Astrocyte (in vitro differentiated cells and primary cell): ENCODE measurements around the gene ZNF462. TPM values are rescaled to one million over a fixed set of nuclear protein-coding genes. Genes with fewer than 3 reads are reported as not detected.
A peak's percentile ranks its signal among the peaks of the same experiment; 100 is the strongest.
"Not testable (repeated sequence)": the region's sequence is repeated elsewhere in the genome, so short reads cannot be mapped to it uniquely, and the experiment has no call there.

Experiments
- DNase-seq: peaks from one replicate; pipeline ENCODE4 v3.0.0-alpha.2; 2010; ENCODE audit warnings: low read depth
- FAIRE-seq: peaks from 2 replicates; lab custom pipeline; 2011; peaks lifted over from hg19 to GRCh38; lab: Jason Lieb, UNC
- H2AFZ ChIP-seq: 2 replicates; pipeline ENCODE4 v1.6.0; 2012; ENCODE audit warnings: low read depth, low read length, inconsistent platforms
- H3K27ac ChIP-seq: 2 replicates; pipeline ENCODE4 v1.5.1; 2011; ENCODE audit warnings: low read depth, low read length, inconsistent platforms
- H3K27me3 ChIP-seq: 2 replicates; pipeline ENCODE4 v1.6.0; 2011; ENCODE audit warnings: low read length, inconsistent platforms; ENCODE audit not compliant: insufficient read depth
- H3K36me3 ChIP-seq: 2 replicates; pipeline ENCODE4 v1.5.1; 2011; ENCODE audit warnings: low read length, inconsistent platforms; ENCODE audit not compliant: insufficient read depth
- H3K4me1 ChIP-seq: 2 replicates; pipeline ENCODE4 v1.5.1; 2011; ENCODE audit warnings: low read length, inconsistent platforms; ENCODE audit not compliant: insufficient read depth
- H3K4me2 ChIP-seq: 2 replicates; pipeline ENCODE4 v1.6.0; 2012; ENCODE audit warnings: low read length, inconsistent platforms
- H3K4me3 ChIP-seq: 2 replicates; pipeline ENCODE4 v1.5.1; 2011; ENCODE audit warnings: low read depth, mild to moderate bottlenecking, low read length, inconsistent platforms; ENCODE audit not compliant: insufficient read depth
- H3K79me2 ChIP-seq: 2 replicates; pipeline ENCODE4 v1.6.0; 2012; ENCODE audit warnings: mild to moderate bottlenecking, low read length, inconsistent platforms; ENCODE audit not compliant: insufficient read depth
- H3K9ac ChIP-seq: 2 replicates; pipeline ENCODE4 v1.6.0; 2012; ENCODE audit warnings: mild to moderate bottlenecking, low read length, inconsistent platforms
- H3K9me3 ChIP-seq: 2 replicates; pipeline ENCODE4 v1.5.1; 2012; ENCODE audit warnings: low read depth, mild to moderate bottlenecking, low read length, inconsistent platforms; ENCODE audit not compliant: insufficient read depth
- H4K20me1 ChIP-seq: 2 replicates; pipeline ENCODE4 v1.6.0; 2012; ENCODE audit warnings: low read length, inconsistent platforms; ENCODE audit not compliant: insufficient read depth
- H3K27ac Mint-ChIP-seq: one replicate; pipeline ENCODE4 v1.8.0; 2021; ENCODE audit warnings: mild to moderate bottlenecking, mixed read lengths; ENCODE audit not compliant: unreplicated experiment
- H3K27me3 Mint-ChIP-seq: one replicate; pipeline ENCODE4 v1.8.0; 2021; ENCODE audit warnings: low read depth, mixed read lengths; ENCODE audit not compliant: unreplicated experiment
- H3K36me3 Mint-ChIP-seq: one replicate; pipeline ENCODE4 v1.8.0; 2021; ENCODE audit warnings: low read depth, mixed read lengths; ENCODE audit not compliant: unreplicated experiment
- H3K4me1 Mint-ChIP-seq: one replicate; pipeline ENCODE4 v1.8.0; 2021; ENCODE audit warnings: low read depth, mixed read lengths; ENCODE audit not compliant: unreplicated experiment
- H3K4me3 Mint-ChIP-seq: one replicate; pipeline ENCODE4 v1.8.0; 2021; ENCODE audit warnings: mild to moderate bottlenecking, moderate library complexity, mixed read lengths; ENCODE audit not compliant: unreplicated experiment
- H3K9me3 Mint-ChIP-seq: one replicate; pipeline ENCODE4 v1.8.0; 2021; ENCODE audit warnings: mild to moderate bottlenecking, mixed read lengths; ENCODE audit not compliant: unreplicated experiment
- CTCF ChIP-seq: IDR thresholded peaks from 2 replicates; pipeline ENCODE4 v1.5.1; 2011; ENCODE audit warnings: low read depth, mild to moderate bottlenecking, inconsistent platforms, low read length, moderate library complexity; ENCODE audit not compliant: insufficient read depth
- EZH2 ChIP-seq: IDR thresholded peaks from 2 replicates; pipeline ENCODE4 v1.6.1; 2012; ENCODE audit warnings: mild to moderate bottlenecking, low read length, inconsistent platforms; ENCODE audit not compliant: insufficient read depth
- total RNA-seq: library from RNA; stranded (reverse); gene quantifications from 2 replicates; pipeline ENCODE4 v1.2.1, GENCODE V29; 2021

ZNF462 gene
- total RNA-seq, 1 donor from 2014 or later, result 126 TPM

GRCh38 chr9:106983346-106983745 lies 120.4 kb downstream of the ZNF462 start:
- Histone ChIP-seq H3K79me2 (no peaks in the 10 kb centered on the region), H2AFZ (no peak overlapping the region), H3K4me1 (peaks cover 7% of the 10 kb centered on the region), H3K4me2 (no peak overlapping the region), H3K4me3 (no peak overlapping the region), H3K27ac (no peak overlapping the region), H3K27me3 (no peaks in the 10 kb centered on the region), H4K20me1 (peaks cover 10% of the 10 kb centered on the region), H3K9ac (no peak overlapping the region), H3K36me3 (peaks cover 12% of the 10 kb centered on the region), H3K9me3 (no peaks in the 10 kb centered on the region)
- H3K4me3 Mint-ChIP-seq, result peak overlapping the region; percentile 5
- no peaks in the 10 kb centered on the region for H3K27me3 Mint-ChIP-seq
- peaks cover 28% of the 10 kb centered on the region for H3K36me3 Mint-ChIP-seq
- H3K9me3 Mint-ChIP-seq, result no peaks in the 10 kb centered on the region
- DNase-seq (no peak), FAIRE-seq (no peak)
- H3K27ac Mint-ChIP-seq, result peak overlapping the region; percentile 83
- peaks cover 38% of the 10 kb centered on the region for H3K4me1 Mint-ChIP-seq
- TF ChIP-seq CTCF (no peak), EZH2 (no peak)

GRCh38 chr9:106989904-106990303 lies 126.9 kb downstream of the ZNF462 start:
- H3K36me3 ChIP-seq, H3K27ac ChIP-seq, H3K79me2 ChIP-seq, H3K9me3 ChIP-seq, H3K4me2 ChIP-seq, H3K27me3 Mint-ChIP-seq, H3K4me3 ChIP-seq, H3K9ac ChIP-seq, H3K4me3 Mint-ChIP-seq, H3K4me1 Mint-ChIP-seq, H3K27me3 ChIP-seq, FAIRE-seq, H2AFZ ChIP-seq, DNase-seq, H3K9me3 Mint-ChIP-seq, H4K20me1 ChIP-seq, H3K27ac Mint-ChIP-seq, H3K4me1 ChIP-seq: not testable (repeated sequence)
- peaks cover 28% of the 10 kb centered on the region for H3K36me3 Mint-ChIP-seq

- Mint-ChIP-seq H3K9me3 (no peaks in the 10 kb centered on the region), H3K36me3 (peaks cover 32% of the 10 kb centered on the region), H3K27me3 (no peaks in the 10 kb centered on the region), H3K4me3 (no peak overlapping the region), H3K27ac (no peak overlapping the region), H3K4me1 (peaks cover 6% of the 10 kb centered on the region)
- H3K9me3 ChIP-seq, result no peaks in the 10 kb centered on the region
- H3K9ac ChIP-seq, result no peak overlapping the region
- no peaks in the 10 kb centered on the region for H3K36me3 ChIP-seq
- no peaks in the 10 kb centered on the region for H4K20me1 ChIP-seq
- H3K4me1 ChIP-seq, result no peaks in the 10 kb centered on the region
- no peak overlapping the region for H2AFZ ChIP-seq
- FAIRE-seq (no peak), DNase-seq (no peak)
- H3K79me2 ChIP-seq, result no peaks in the 10 kb centered on the region
- no peak overlapping the region for H3K4me3 ChIP-seq
- H3K27me3 ChIP-seq, result no peaks in the 10 kb centered on the region
- no peak for TF ChIP-seq CTCF
- no peak for TF ChIP-seq EZH2
- no peak overlapping the region for H3K4me2 ChIP-seq
- no peak overlapping the region for H3K27ac ChIP-seq
Measured at GRCh38 chr9:106992186-106992585, 129.2 kb downstream of the ZNF462 start.
